Stimulated activated CD4-positive, alpha-beta T cell treated with anti-CD3 and anti-CD28 coated beads, Interleukin-1b, Interleukin-23, amount 100 ng/mL, for 4 hours (primary cell): Measurements from ENCODE around the gene CYP2C8.
"Not testable (repeated sequence)": the region's sequence is repeated elsewhere in the genome, so short reads cannot be mapped to it uniquely, and the experiment has no call there.

Experiments used
- DNase-seq, 2 donors: peaks; one replicate each; pipeline ENCODE4 v3.0.0-alpha.2; 2020; ENCODE audit warnings: low read depth in 2 of 2

CYP2C8 gene

GRCh38 chr10:95069286-95069685, at the start of gene CYP2C8:
Gene CYP2C8 (minus strand): TSS chr10:95069497. CDS start chr10:95069402, 95 bp downstream.
- no peak for DNase-seq

- no peak for DNase-seq
Measured at GRCh38 chr10:95116869-95117269, 47.6 kb upstream of the CYP2C8 start.

GRCh38 chr10:95110823-95111222, 41.5 kb upstream of the CYP2C8 start:
- not testable (repeated sequence) for DNase-seq

DNA sequence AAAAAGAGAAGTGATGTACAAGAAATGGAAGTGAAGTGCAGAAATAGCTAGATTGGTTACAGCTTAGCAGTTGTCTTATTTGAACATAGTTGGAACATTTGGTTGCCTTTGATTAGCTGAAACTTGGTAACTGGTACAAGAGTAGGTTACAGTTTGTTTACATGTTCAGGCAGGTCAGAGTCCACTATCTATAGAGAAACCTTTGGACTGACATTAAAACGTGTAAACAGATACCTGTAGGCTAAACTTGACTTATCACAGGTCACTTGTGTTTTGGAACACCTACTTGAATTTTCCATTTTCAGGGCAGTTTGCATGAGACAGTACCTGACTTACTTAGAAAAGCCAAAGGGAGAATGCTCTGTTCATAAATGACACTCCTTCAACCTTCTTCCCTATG, 28.5 kb upstream of the CYP2C8 start:
- no peak for DNase-seq

GRCh38 chr10:95096143-95096542, 26.8 kb upstream of the CYP2C8 start:
- no peak for DNase-seq

GRCh38 chr10:95079626-95080025, 10.3 kb upstream of the CYP2C8 start:
- DNase-seq: not testable (repeated sequence)

DNA sequence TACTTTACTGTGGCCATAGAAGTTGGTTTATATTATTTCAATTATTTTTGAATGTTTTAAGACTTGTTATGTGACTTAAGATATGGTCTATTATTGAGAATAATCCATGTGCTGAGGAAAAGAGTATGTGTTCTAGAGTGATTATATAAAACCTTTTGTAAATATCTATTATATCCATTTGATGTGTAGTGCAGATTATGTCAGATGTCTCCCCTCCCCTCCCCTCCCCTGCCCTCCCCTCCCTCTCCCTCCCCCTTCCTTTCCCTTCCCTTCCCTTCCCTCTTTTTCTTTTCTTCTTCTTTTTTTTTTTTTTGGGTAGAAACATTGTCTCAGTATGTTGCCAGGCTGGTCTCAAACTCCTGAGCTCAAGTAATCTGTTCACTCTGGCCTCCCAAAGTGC, 8.3 kb upstream of the CYP2C8 start:
- DNase-seq: no peak

DNA sequence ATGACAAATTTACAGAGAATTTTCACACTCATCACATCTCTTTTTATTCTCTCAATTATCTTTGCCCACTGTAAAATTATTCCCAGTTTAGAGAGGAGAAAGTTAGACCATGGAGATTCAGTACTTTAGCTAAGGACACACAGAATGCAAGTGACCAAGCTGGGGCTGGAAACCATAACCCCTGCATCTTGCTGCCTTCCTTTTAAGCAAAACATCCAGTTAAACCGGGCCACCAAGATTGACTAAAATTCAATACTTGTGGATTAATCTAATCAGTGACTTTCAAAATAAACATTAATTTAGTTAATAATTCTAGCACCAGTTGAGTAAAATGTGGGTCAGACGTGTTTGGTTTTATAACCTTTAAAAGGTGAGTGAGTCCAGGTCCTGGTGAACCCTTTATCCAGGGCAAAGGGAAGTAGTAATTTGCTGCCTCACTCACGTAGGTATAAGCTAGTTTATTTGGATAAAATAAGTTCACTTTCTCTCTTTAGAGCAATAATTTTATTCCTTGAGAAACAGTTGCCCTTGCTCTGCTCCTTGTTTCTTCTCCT, 1.9 kb upstream of the CYP2C8 start:
- DNase-seq: no peak

- not testable (repeated sequence) for DNase-seq
Measured at GRCh38 chr10:95064125-95064524, 5.2 kb downstream of the CYP2C8 start.

DNA sequence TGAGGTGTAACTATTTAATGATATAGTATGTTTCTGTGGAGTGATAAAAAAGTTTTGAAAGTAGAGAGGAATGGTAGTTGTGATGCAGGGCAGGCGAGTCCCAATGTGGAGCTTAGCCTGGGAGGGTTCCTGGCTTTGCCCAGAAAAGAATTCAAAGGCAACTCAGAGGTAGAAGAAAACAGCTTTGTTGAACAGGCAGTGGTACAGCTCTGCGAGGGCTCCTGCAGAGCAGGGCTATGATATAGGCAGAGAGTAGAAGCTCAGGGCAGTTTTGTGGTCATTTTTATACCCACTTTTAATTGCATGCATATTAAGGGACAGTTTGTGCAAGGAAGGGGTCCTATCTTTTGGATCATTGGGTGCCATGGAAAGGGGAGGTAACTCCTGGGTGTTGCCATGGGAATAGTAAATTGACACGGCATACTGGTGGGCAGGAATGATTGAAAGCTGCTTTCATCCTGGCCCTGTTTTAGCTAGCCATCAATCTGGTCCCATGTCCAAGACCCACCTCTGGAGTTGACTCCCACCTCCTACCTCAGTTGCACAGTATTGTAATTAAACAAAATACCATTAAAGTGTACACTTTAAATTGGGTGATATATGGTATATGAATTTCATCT, 12.4 kb downstream of the CYP2C8 start:
- DNase-seq: no peak

GRCh38 chr10:95049919-95050318, 19.4 kb downstream of the CYP2C8 start:
- DNase-seq: no peak

GRCh38 chr10:95048206-95048605, 21.1 kb downstream of the CYP2C8 start:
- DNase-seq: no peak

DNA sequence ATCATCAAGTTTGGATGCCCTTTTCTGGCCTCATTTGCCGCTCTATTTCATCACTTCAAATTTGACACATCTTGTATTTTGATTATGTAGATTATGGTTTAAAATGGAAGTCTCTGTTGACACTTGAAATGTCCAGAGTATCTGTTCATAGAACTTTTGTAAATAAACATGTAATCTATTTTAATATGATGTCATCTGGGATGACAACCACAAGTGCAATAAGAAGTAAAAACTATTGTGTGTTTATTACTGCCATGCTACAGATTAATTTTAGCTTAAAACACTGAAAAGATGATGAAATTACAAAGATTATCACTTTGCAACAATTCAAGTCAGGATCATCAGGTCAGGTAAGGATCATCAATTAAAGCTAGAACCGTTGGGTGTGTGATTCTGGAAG, 30.0 kb downstream of the CYP2C8 start:
- no peak for DNase-seq

GRCh38 chr10:95035332-95036295, 33.7 kb downstream of the CYP2C8 start:
- no peak for DNase-seq

DNA sequence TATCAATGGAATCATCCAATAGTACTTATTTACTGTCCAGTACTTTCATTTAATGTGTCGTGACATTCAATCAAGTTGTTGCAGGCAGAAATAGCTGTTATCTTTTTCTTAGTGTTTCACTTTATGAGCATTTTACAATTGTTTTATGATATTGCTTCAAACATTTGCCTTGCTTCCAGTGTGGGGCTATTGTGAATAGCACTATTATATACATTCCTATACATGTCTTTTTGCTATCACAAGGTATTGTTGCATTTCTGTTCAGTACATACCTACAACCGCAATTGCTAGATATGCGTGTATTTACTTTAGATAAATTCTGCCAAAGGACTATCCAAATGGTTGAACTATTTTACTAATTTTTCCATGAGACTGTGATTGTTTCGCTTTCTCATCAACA, 34.9 kb downstream of the CYP2C8 start:
- DNase-seq: no peak

DNA sequence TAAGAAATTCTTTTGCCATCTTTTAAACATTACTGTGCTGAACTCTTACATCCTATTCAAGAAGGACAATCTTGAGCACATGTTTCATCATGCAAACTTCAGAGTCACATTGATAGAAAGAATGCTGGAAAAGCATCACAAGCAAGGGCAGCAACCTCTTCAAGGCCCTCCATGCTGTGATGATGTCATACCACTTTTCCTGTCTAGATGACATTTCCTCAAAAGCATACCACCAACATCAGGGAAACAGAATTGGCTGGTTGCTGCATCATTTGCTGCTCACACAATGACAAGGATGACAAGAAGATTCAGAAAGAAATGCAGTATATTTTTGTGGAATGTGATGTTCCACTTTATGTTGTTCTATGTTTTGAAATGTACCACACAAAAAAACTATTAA, 37.6 kb downstream of the CYP2C8 start:
- no peak for DNase-seq

GRCh38 chr10:95026461-95026860, 42.8 kb downstream of the CYP2C8 start:
- DNase-seq: no peak

GRCh38 chr10:94997741-94998174, 71.5 kb downstream of the CYP2C8 start:
- DNase-seq: no peak

DNA sequence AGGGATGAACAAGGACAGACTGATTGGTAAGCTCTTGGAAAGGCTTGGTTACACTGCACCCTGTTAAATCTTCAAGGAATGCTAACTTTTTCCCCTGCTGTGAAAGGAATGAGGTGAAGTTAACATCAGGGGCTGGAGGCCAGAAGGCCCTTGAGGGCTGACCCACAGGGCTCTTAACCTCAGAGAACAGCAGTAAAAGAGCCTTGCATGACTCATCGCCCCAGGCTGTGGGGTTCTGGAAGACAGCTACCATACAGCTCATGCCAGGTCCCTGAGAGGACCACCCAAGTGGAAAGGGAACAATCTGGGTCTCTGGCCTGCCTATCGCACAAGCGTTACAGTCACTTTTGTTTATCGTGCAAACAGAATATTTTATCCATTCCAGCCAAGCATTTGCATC, 76.5 kb downstream of the CYP2C8 start:
- DNase-seq: no peak

GRCh38 chr10:94991243-94991888, 77.9 kb downstream of the CYP2C8 start:
- no peak for DNase-seq

DNA sequence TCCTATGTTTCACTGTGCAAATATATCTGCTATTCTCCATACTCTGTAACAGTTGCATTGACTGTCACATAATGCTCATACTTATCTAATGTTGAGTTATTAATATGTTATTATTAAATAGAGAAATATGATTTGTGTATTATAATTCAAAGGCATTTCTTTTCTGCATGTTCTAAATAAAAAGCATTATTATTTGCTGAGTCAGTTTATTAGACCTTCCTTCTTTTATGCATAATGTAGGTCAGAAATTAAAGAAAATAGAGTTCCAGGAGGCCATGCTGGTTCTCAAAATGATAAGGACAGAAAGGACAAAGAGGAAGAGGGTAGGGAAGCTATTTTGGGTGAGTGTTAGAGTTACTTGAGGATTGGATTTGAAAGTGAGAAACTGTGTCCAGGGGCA, 80.1 kb downstream of the CYP2C8 start:
- no peak for DNase-seq
